ENCODE measurements around the gene PPP1R14B.

Gene PPP1R14B

DNA sequence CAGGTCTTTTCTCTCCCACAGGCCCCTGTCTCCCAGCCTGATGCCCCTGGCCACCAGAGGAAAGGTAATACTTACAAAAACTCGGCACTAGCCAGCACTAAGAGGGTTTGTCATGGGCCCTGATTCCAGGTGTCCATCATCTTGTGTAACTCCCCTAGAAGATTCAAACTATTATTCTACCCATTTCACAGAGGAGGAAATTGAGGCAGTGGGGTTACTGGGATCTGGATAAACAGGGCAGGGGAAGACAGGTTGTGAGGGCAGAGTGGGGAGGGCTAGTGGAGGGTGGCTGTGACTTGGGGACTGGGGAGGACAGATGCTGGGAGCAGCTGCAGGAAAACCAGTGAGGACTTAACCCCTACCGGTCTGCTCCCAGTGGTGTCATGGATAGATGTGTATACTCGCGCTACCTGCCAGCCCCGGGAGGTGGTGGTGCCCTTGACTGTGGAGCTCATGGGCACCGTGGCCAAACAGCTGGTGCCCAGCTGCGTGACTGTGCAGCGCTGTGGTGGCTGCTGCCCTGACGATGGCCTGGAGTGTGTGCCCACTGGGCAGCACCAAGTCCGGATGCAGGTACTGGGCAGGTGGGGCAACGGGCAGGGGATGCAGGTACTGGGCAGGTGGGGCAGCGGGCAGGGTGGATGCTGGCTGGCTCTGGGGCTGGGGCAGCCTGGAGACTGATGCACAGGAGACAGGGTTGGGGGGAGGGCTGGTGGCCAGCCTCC is 11.1 kb downstream of the PPP1R14B start:
- DNase-seq (ENCODE audit: extremely low spot score) = no peak
- POLR2A ChIA-PET = interaction anchor here (0.7 kb wide), 1 partner anchor 11 kb away, joined by 4 read pairs; no protein-coding TSS in a partner anchor
- TF ChIP-seq, protein P1, sequence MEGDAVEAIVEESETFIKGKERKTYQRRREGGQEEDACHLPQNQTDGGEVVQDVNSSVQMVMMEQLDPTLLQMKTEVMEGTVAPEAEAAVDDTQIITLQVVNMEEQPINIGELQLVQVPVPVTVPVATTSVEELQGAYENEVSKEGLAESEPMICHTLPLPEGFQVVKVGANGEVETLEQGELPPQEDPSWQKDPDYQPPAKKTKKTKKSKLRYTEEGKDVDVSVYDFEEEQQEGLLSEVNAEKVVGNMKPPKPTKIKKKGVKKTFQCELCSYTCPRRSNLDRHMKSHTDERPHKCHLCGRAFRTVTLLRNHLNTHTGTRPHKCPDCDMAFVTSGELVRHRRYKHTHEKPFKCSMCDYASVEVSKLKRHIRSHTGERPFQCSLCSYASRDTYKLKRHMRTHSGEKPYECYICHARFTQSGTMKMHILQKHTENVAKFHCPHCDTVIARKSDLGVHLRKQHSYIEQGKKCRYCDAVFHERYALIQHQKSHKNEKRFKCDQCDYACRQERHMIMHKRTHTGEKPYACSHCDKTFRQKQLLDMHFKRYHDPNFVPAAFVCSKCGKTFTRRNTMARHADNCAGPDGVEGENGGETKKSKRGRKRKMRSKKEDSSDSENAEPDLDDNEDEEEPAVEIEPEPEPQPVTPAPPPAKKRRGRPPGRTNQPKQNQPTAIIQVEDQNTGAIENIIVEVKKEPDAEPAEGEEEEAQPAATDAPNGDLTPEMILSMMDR (IDR thresholded peaks at IDR 0.05; ENCODE audit: control extremely low read depth, extremely low read depth, low read depth, missing control alignments) = no peak
- CTCF ChIA-PET = interaction anchor here (0.7 to 30.9 kb wide), 6 partner anchors 10 to 69 kb away, joined by 3 to 368 read pairs (median 4); partner anchors contain the start of genes FERMT3, NUDT22 and TRPT1

DNA sequence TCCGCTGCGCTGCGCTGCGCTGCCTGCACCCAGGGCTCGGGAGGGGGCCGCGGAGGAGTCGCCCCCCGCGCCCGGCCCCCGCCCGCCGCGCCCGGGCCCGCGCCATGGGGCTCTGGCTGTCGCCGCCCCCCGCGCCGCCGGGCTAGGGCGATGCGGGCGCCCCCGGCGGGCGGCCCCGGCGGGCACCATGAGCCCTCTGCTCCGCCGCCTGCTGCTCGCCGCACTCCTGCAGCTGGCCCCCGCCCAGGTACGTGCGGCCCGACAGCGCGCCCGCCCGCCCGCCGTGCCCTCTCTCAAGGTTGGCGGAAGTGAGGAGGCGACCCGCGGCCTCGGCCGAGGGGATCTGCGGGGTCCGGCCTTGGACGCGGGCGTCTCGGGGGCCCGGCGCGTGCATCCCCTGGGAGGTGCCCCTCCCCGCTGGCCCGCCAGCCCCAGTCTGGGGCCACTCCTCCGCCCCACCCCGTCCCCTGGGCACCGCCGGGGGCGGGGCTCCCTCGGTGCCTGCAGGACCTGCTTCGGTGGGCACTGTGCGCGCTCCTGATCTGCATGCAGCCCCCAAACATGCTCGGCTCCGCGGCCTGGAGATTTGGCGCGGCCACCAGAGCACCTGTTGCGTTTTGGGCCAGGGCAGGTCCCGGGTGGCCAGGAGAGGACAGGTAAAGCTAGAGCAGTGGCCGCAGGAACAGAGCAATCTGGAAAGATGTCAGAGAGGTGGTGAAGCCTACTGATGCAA is 11.9 kb downstream of the PPP1R14B start:
- POLR2A ChIA-PET = interaction anchor here (0.9 kb wide), 1 partner anchor 83 kb away, joined by 3 read pairs; the partner anchor contains the start of gene PRDX5
- CTCF ChIA-PET = interaction anchor here (0.7 to 30.9 kb wide), 5 partner anchors 17 to 69 kb away, joined by 3 to 368 read pairs (median 3); partner anchors contain the start of gene FERMT3
- TF ChIP-seq, protein P1 (IDR thresholded peaks at IDR 0.05; ENCODE audit: control extremely low read depth, extremely low read depth, low read depth, missing control alignments) = no peak
- no peak for DNase-seq (ENCODE audit: extremely low spot score)

DNA sequence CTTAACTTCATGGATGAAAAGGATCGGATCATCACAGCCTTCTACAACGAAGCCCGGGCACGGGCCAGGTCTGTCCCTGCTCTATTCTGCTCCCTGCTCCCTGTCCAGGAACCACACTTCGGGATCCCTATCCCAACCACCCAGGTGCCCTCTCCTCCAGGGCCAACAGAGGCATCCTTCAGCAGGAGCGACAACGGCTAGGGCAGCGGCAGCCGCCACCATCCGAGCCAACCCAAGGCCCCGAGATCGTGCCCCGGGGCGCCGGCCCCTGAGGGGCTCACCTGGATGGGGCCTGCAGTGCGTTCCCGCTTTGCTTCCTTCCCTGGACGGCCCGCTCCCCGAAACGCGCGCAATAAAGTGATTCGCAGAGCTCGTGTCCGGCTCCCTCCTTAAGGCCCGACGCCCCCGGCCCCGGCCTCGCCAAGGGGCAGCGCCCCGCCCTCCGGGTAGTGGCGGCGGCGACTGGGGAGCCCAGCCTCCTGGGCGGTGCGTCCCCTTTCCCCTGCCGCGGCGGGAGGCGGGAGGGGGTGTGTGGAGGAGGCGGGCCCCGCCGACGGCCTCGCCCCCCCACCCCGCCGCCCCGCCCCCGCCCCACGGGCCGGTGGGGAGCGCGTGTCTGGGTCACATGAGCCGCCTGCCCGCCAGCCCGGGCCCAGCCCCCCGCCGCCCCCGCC is 12.7 kb downstream of the PPP1R14B start, which contains the start of gene VEGFB:
Gene VEGFB (plus strand): TSS at position 672 of the 674 bp plus-strand sequence. CDS start 250 bp downstream, outside the sequence.
- peak; percentile 87 for DNase-seq (ENCODE audit: extremely low spot score)
- TF ChIP-seq, protein P1 (IDR thresholded peaks at IDR 0.05; ENCODE audit: control extremely low read depth, extremely low read depth, low read depth, missing control alignments) = no peak
- ChIA-PET POLR2A (interaction anchor here (0.9 kb wide), 1 partner anchor 84 kb away, joined by 3 read pairs; the partner anchor contains the start of gene PRDX5), CTCF (interaction anchor here (1.0 to 30.9 kb wide), 4 partner anchors 17 to 67 kb away, joined by 3 to 368 read pairs (median 8); partner anchors contain the start of genes FERMT3 and PLCB3)

DNA sequence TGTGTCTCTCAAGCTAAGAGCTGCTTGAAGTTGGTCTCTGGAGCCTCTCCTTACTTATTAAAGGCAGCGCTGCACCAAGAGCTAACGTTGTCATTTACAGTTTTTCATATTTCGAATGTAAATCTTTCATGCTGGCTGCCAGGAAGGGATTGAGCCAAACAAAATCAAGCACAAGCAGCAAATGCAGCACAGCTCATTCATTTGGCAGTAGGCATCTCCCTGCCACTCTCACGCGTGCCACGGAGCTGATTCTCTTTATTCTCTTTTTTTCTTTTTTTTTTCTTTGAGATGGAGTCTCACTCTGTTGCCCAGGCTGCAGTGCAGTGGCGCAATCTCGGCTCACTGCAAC is 13.8 kb downstream of the PPP1R14B start:
- DNase-seq (ENCODE audit: extremely low spot score) = no peak
- ChIA-PET CTCF (interaction anchor here (0.9 to 30.9 kb wide), 4 partner anchors 18 to 72 kb away, joined by 3 to 368 read pairs (median 8); partner anchors contain the start of genes ESRRA, FERMT3 and PLCB3), POLR2A (interaction anchor here (0.6 kb wide), 1 partner anchor 10 kb away, joined by 4 read pairs; no protein-coding TSS in a partner anchor)
- TF ChIP-seq, protein P1 (IDR thresholded peaks at IDR 0.05; ENCODE audit: control extremely low read depth, extremely low read depth, low read depth, missing control alignments) = no peak

DNA sequence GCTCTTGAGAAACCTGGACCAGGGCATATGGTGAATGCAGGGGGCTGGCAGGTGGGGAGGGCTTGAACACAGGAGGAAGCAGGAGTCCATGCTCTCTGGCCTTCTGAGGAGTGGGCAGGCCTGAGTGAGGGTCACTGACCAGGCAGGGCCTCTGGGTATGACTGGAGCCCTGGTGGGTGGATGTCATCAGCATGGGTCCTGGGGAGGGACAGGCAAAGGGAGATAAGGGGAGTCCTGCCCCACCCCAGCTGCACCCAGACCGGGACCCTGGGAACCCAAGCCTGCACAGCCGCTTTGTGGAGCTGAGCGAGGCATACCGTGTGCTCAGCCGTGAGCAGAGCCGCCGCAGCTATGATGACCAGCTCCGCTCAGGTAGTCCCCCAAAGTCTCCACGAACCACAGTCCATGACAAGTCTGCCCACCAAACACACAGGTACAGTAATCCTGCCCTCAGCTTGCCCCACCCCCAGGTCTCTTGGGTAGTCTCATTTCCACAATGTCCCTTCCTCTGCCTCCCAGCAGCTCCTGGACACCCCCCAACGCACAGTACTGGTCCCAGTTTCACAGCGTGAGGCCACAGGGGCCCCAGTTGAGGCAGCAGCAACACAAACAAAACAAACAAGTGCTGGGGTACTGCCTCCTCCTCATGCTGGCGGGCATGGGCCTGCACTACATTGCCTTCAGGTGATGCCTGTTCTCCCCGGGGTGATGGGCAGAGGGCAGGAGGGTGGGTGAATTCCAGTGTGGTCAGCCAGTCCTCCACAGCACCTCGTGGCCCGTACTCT is 14.4 kb downstream of the PPP1R14B start:
- ChIA-PET CTCF (interaction anchor here (0.9 to 30.9 kb wide), 4 partner anchors 18 to 72 kb away, joined by 3 to 368 read pairs (median 8); partner anchors contain the start of genes ESRRA, FERMT3 and PLCB3), POLR2A (interaction anchor here (1.1 kb wide), 1 partner anchor 9 kb away, joined by 4 read pairs; the partner anchor contains the start of gene FKBP2)
- TF ChIP-seq, protein P1 (IDR thresholded peaks at IDR 0.05; ENCODE audit: control extremely low read depth, extremely low read depth, low read depth, missing control alignments) = no peak
- DNase-seq (ENCODE audit: extremely low spot score) = no peak
